Activated T-cell treated with anti-CD3 and anti-CD28 coated beads for 4 hours (primary cell): ENCODE data around the gene STK4.
"Not testable (repeated sequence)": the region's sequence is repeated elsewhere in the genome, so short reads cannot be mapped to it uniquely, and the experiment has no call there.

Experiments
- DNase-seq: peaks from one replicate; pipeline ENCODE4 v3.0.0-alpha.2; 2020

Gene STK4

DNA sequence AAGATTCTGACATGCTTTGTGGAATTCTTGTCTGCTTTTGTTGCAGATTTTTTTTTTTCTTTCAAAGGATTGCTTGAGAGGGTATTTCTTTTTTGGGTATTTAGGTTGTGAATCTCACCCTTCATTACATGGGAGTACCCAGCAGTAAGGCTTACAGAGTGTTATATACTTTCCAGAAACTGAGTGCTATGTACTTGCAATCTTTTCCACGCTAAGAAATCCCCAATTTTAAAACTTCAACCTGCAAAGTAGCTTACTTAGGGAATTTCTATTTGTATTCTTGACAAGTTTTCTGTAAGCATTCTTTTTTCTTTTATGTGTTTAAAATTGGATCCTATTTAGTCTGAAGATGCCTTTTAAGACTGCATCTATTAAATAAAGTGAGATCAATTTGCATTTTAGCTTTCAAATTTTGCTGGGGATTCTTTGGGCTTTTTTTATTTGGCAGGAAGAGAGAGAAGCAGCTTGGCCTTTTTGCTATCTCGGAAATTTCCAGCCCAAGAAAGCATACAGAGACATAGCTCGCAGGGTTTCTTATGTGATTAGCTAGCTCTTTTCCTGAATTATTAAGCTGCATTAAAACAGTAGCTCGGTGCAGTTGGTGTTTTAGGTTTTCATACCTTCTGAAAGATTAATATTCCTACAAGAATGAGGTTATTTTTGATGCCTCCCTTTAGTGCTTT lies 92.0 kb downstream of the STK4 start:
- no peak for DNase-seq

DNA sequence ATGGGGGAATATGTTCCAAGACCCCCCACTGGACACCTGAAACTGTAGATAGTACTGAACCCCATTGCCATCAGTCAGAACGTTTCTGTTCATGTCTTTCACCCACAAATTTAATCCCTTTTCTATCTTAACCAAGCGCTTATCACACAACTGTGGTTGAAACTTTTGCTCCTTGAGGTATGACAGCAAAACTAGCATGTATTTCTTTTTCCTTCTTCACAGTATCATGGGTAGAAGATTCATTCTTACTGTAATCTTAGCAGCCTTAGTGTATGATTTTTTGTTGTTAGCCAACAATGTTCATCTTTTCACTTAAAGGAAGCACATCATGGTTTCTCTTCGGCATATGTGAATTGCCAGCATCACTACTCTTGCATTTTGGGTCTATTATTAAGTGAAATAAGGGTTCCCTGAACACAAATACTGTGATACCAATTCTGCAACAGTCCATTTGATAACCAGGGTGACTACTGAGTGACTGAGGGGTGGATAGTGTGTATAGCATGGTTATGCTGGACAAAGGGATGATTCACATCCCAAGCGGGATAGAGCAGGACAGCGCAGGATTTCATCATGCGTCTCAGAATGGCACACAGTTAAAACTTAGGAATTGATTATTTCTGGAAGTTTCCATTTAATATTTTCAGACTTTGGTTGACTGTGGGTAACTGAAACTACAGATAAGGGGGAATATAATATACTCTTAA lies 92.9 kb downstream of the STK4 start:
- no peak for DNase-seq

DNA sequence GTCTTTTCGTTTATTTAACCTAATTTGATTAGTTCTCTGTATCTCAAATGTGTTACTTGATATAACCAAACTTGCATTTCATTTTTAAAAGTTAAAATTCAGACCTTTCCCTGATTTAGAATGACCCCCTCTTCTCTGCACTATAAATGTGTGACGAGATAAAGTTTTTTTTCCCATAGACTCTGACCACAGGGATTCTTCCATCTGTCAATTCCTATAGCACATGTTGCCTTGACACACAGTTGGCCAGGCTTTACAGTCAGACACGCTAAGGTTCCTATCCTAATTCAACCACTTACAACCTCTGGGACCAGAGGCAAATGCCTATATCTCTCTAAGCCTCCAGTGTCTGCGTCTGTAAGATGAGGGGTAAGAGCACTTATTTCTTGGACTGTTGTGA lies 94.0 kb downstream of the STK4 start:
- no peak for DNase-seq

DNA sequence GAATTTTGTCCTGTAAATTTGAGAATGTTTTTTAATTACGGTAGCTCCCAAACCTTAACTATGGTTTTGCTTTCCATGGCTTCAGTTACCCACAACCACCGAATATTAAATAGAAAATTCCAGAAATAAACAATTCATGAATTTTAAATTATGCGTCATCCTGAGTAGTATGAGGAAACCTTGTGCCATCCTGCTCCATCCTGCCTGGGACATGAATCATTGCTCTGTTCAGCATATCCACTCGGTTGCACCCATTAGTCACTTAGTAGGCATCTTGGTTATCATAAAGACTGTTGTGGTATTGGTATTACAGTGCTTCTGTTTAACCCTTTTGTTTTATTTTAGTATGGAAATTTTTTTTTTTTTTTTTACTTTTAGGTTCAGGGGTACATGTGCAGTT lies 94.9 kb downstream of the STK4 start:
- no peak for DNase-seq

DNA sequence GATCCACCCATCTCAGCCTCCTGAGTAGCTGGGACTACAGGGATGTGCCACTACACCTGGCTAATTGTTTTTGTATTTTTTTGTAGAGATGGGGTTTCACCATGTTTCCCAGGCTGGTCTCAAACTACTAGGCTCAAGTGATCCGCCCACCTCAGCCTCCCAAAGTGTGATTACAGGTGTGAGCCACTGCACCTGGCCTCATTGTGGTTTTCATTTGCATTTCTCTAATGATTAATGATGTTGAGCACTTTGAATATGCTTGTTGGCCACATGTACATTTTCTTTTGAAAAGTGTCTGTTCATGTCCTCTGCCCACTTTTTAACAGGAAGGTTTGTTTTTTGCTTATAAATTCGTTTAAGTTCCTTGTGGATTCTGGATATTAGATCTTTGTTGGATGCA lies 96.8 kb downstream of the STK4 start:
- not testable (repeated sequence) for DNase-seq

DNA sequence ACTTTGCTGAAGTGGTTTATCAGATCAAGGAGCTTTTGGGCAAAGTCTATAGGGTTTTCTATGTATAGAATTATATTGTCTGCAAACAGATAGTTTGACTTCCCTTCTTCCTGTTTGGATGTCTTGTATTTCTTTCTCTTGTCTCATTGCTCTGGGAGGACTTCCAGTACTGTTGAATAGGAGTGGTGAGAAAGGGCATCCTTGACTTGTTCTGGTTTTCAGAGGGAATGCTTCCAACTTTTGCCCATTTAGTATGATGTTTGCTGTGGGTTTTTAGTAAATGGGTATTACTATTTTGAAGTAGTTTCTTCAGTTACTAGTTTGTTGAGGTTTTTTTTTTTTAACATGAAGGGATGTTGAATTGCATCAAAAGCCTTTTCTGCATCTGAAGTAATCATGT lies 98.5 kb downstream of the STK4 start:
- no peak for DNase-seq

DNA sequence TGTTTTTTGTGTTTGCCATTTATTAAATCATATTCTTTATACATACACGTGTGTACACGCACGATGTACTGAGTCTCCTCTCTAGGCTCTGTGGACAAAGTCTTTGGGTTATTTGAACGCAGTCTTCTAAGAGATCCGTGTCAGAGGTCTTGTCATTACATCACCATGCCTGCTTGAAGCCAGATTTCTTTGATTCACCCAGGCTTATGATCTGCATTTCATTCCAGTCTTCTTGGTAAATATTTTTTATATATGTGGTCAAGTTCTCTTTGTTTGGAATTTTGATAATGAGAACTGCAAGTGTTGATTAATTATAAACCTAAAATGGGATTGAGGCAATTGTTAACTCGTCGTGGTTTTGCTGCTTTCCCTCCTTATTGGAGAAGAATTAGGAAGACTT lies 100.1 kb downstream of the STK4 start:
- DNase-seq = no peak

DNA sequence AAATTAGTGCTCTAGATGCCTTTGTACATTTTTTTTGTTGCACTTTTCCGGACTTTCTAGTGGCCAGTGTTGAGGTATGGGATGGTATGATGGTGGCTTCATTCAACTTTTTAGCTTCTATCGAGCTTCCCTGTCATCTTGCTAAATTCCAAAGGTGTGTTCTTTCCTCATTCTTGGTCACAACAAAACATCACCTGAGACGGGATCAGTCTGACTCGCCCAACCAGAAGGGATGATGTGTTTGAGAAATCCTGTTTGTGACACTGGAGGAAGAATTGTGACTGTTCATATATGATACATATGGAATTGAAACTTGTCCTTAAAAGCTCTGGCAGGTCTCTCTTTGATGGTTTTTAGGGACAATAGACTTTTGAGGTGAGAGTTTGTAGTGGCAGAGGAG lies 100.8 kb downstream of the STK4 start:
- no peak for DNase-seq

DNA sequence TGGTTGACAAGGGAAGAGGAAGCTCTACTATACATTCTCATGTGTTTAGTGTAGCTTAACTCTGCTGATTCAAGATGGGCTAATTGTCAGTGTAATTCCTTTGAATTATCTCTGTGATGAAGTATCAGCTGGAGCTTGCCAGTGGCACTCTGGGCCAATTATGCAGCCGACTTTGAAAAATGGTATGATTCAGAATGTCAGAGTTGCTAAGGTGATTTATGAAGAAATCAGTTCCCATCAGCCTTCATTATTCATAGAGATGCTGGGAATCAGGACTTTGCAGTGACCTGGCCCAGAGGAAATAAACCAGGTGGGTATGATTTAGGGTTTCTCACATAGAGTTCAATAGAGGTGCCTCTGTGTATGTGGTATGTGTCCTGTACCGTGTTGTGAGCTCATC lies 101.2 kb downstream of the STK4 start:
- DNase-seq = no peak

DNA sequence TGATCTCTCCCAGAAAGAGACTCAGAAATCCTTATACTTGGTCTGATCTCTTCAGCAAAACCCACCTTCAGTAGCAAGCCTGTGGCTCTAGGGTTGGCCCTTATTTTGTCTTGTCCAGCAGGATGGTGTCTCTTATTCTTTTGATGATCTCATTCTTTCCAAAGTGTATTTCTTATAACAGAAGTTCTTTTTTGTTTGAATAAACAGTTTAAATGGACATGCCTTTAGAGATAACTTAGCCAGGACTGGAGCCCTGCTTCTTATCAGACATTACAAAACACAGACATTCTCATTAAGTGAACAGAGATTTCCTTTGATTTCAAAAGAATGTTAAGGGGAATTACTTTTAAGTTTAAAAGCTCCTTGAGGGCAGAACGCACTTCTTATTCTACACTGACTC lies 102.9 kb downstream of the STK4 start:
- DNase-seq = no peak

DNA sequence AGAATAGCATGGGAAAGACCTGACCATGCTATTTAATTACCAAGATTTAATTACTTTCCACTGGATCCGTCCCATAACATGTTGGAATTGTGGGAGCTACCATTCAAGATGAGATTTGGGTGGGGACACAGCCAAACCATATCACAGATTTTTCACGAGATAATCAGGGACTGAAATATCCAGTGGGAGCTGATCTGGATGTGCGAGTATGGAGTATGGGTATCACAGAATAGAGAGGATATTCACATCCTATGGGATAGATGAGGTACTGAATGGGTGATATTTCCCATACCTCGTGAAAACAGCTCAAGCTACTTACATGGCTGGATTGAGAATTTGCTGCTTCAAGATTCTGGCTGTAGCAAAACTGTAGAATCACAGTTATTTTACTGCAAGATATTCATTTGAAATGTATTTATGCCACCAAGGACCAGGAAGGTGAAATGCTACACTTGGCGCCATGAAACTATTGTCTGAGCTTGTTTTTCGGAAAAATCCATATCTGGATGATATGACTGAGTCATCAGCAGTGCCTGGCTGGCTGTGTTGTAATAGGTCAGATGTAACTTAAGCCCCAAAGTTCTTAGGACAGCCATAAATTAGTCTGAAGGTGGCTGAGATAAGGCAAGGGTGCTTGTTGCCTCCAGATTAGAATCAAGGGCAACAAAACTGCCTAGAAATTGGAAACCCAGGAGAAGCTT lies 104.8 kb downstream of the STK4 start:
- DNase-seq = no peak

DNA sequence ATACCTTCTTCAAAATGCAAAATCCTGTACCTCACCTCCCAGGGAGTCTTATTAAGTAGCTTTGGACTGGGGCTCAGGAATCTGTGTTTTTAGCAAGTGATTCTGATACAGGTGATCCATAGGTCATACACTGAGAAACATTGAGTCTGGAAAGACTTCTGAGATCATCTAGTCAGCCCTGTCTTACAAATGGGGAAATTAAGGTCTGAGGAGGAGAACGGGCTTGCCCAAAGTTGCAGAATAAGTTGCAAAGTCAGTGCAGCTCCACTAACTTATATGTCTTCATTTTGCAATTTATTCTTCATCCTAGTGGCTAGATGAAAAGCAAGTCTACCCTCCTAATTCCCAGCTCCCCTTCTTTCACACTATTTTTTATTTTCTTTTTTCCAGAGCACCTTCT lies 105.8 kb downstream of the STK4 start:
- DNase-seq = no peak

DNA sequence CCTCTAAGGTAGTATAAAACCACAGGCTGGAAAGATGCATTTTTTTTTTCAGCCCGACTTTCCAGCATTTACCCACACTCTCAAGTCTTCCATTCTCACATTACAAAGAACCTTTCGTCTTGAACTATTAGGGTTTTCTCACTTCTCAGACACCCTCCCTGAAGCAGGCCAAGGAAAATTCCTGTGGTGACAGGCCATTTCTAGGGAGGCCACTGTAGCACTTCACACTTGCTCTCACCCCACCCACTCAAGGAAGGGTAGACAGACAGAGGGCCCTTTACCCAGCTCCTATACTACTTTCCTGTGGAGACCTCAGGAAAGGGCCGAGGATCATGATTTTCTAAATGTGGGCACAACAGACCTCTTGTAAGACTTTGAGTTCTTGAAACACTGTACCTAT lies 106.9 kb downstream of the STK4 start:
- DNase-seq = no peak

DNA sequence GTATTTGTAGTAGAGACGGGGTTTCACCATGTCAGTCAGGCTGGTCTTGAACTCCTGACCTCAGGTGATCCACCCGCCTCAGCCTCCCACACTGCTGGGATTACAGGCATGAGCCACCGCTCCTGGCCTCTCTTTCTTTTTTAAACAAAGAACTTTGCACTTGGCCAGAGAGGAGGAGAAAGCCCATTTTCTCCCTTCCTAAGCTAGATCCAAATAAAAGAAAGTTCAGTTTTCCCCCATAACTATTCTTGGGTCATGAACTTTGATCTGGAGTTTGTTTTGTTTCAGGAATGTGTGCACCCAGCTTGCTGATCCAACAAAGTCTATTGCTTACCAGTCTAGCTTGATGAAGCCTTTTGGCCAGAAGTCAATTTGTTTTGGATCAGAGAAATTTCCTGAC lies 111.2 kb downstream of the STK4 start:
- DNase-seq = no peak

DNA sequence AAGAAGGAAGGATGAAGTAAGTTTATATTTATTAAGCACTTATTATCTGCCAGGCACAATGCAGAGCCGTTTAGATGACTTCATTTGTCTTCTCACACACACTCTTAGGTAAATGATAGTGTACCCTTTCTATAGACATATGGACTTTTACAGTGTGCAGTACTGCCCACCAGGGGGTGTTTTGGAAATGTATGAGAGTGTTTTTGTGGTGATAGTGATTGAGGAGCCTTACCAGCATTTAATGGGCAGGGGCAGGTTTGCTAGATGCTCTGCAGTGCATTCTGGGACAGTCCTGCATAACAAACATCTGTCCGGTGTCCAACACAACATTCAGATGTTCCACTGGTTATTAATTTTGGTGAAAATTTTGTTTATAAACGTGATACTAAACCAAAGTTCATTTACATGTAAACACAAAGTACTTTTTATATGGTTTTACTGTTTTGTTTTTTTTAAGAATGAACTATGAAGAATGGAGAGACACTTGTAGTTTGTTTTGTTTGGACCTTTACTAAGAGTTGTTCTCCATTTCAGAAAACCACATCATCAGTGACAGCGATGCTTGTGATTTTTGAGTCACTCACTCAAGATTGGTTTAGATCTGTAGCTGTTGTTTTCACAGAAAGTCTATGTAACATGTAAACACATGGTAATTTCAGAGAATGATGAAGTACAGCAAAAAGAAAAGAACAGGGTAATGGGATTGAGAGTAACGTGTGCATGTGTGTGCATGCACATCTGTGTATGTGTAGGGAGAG lies 114.7 kb downstream of the STK4 start:
- no peak for DNase-seq

DNA sequence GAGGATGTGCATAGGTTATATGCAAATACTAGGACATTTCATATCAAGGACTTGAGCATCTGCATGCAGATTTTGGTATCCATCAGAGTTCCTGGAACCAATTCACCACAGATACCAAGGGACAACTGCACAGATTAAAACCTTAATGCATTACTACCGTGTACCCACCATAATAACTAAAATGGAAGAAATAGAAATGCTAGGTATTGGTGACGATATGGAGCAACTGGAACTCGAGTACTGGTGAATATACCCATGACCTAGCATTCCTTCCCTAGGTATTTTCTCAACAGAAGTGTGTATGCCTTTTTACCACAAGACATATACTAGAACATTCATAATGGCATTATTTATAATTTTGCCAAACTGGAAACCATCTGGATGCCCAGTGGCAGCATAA lies 116.2 kb downstream of the STK4 start:
- no peak for DNase-seq

DNA sequence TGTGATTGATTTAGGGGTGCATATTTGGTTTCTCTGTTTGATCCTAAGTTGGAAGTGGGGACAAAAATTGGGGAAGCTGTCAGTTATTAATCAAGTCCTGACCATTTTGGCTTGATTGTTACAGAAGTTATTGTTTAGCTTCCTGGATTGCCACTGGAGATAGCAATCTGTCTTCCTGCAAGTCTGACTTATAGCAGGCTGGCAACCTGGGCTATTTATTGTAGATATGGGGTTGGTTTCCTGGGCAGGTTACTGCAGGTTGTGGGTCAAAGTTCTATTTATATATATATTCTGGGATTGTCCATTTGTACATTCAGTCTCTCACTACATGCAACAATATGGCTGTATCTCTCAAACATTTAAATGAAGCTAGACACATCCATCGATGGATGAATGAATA lies 116.8 kb downstream of the STK4 start:
- DNase-seq = no peak

DNA sequence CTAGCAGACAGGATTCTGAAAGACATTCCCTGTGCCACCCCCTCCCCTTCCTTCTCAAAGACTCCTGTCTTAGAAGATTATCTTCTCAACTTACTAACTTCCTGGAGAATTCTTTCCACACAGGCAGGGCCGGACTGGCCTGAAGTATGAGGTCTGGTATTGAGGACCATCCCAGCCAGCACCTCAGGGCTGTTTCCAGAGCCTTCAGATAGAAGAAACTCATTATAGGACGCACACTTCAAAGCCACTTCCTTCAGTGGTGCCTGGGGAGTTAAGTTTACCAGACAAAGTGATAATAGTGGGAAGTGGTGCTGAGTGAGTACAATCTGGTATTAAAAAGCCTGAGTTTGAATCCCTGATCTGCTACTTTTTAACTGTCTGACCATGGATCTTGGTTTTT lies 119.0 kb downstream of the STK4 start:
- DNase-seq = no peak

DNA sequence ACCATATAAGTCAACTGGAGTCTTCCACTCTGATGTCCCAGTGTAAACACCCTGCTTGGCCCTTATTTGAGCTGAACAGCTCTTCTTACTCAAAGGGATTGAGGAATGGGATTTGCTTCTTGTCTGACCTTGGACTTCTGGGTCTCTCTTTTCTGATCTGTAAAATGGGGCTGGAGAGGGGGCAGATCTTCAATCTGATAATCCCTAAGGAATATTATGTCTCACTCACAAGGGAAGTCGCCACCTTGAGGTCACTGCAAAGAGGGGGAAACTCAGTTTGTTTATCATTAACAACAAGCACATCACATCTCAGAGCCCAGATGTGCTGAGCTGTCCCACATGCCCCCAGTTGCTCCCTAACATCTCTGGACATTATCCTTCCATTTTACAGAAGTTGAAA lies 119.6 kb downstream of the STK4 start:
- no peak for DNase-seq

DNA sequence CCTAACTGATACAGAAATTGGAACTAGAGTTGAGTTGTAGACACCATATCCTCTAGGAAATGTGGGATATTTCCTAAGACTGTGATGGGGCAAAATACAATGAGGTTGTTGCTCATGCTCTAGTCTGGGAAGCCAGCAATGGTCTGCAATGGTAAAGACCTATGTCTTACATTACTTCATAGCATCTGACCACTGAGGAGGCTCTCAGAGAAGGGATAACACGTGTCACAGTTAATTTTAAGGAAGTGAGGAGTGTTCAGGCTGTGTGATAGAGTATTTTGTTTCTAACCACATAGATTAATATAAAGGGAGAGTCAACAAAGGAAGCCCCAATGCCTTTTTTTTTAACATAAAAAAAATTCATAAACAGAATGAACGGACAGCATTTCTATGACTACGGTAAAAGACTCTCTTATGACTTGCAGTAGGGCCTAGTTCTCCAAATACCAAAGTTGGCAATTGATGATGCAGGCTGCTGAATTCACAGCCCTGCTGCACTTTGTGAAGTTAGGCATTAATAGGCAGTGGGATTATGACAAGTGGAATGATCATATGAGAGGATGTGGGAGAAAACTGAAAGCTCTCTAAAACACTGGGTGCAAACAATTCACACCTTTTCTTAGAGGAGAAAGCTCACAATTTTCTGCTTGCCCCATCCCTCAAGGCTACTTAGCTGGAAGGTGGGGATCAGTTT lies 120.9 kb downstream of the STK4 start:
- no peak for DNase-seq

DNA sequence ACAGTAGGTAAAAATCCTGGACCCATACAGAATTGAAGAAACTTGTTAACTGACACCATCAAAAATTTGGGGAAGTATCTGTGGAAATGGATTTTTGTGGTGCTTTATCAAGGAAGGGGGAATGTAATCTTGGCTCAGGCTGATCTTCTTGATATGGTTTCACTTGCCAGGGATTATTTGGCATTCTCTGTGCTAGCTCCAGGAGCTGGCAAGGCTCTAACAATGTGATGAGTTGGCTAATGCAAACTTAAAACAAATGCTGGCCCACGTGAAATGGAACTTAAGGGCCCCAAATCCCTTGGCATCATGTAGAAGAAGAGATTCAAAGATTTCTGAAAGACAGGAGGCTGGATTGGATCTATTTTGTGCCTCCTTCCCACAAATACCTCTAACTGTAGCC lies 121.5 kb downstream of the STK4 start:
- no peak for DNase-seq

DNA sequence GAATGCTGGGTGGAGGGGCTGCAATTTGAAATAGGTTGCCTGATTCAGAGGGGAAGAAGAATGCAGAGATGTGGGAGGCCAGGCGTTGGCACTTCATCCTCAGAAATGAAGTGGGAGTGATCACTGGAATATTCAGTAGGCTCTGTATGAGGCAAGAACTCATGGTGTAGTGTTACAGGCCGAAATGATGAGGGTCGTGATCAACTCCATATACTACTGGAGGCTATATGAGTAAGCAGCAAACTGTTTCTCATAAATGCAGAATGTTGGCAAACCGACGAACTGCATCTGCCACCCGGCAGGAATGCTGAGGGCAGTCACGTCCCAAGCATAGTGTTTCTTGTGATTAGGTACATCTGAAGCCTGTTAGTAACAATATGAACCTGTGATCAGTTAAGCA lies 121.9 kb downstream of the STK4 start:
- DNase-seq = no peak

DNA sequence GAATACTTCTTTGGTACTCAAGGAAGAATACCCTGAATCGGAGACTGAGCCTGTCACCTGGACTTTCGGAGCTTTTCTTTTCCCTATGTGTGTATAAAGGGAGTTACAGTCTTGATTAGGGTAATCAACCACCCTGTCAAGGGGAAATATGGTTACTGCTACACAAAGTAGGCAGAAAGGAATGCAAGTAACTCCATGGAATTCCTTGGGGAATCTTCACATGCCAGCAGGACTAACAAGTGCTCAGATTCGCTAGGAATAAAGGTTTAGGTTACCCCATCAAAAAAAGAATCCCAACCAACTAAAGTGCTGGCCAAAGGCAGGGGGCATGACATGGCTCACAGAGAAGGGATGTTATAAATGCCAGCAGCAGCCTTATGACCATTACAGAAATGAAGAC lies 124.2 kb downstream of the STK4 start:
- no peak for DNase-seq
